GM06990 (cell line): ENCODE measurements around the gene CNGB1.
"Not testable (repeated sequence)": the region's sequence is repeated elsewhere in the genome, so short reads cannot be mapped to it uniquely, and the experiment has no call there.

ENCODE experiments used
- DNase-seq: peaks from one replicate; pipeline ENCODE4 v3.0.0-alpha.2; 2011; ENCODE audit not compliant: insufficient read length; ENCODE audit errors: extremely low read depth
- H3K27me3 ChIP-seq: replicated peaks from 2 replicates; pipeline ENCODE4 v1.6.0; 2011; ENCODE audit warnings: low read length; ENCODE audit not compliant: control insufficient read depth, insufficient read depth
- H3K36me3 ChIP-seq: 2 replicates; pipeline ENCODE4 v1.5.1; 2011; ENCODE audit warnings: low read length; ENCODE audit not compliant: control insufficient read depth, insufficient read depth
- H3K4me3 ChIP-seq: replicated peaks from 2 replicates; pipeline ENCODE4 v1.5.1; 2011; ENCODE audit warnings: low read depth, mild to moderate bottlenecking, control low read depth, low read length
- CTCF ChIP-seq: IDR thresholded peaks from 2 replicates; pipeline ENCODE4 v1.5.1; 2011; ENCODE audit warnings: low read length, control low read depth, mild to moderate bottlenecking, inconsistent platforms; ENCODE audit not compliant: insufficient read depth, poor library complexity, severe bottlenecking

The CNGB1 gene

GRCh38 chr16:57863434-57864160, 107.3 kb downstream of the CNGB1 start:
- H3K36me3 ChIP-seq, result no peaks in the 10 kb centered on the region
- no peak overlapping the region for H3K4me3 ChIP-seq
- no peak for DNase-seq
- TF ChIP-seq CTCF, result peak; percentile 9
- no peaks in the 10 kb centered on the region; the same call in 1 of the 2 replicates for H3K27me3 ChIP-seq

GRCh38 chr16:57862698-57863433, 108.1 kb downstream of the CNGB1 start:
- no peak for TF ChIP-seq CTCF
- Histone ChIP-seq H3K36me3 (no peaks in the 10 kb centered on the region), H3K4me3 (no peak overlapping the region), H3K27me3 (no peaks in the 10 kb centered on the region; the same call in 1 of the 2 replicates)
- no peak for DNase-seq

- Histone ChIP-seq H3K27me3 (no peaks in the 10 kb centered on the region; the same call in 1 of the 2 replicates), H3K36me3 (no peaks in the 10 kb centered on the region), H3K4me3 (no peak overlapping the region)
- no peak for DNase-seq
- TF ChIP-seq CTCF, result peak; percentile 29
Measured at GRCh38 chr16:57859331-57859730, 111.6 kb downstream of the CNGB1 start.

GRCh38 chr16:57858635-57859034, 112.3 kb downstream of the CNGB1 start:
- Histone ChIP-seq H3K27me3 (no peaks in the 10 kb centered on the region; the same call in 1 of the 2 replicates), H3K36me3 (no peaks in the 10 kb centered on the region), H3K4me3 (no peak overlapping the region)
- DNase-seq, result no peak
- no peak for TF ChIP-seq CTCF

GRCh38 chr16:57857991-57858390, 112.9 kb downstream of the CNGB1 start:
- DNase-seq, H3K27me3 ChIP-seq, H3K36me3 ChIP-seq, H3K4me3 ChIP-seq: not testable (repeated sequence)

- TF ChIP-seq CTCF, result no peak
- no peak for DNase-seq
- Histone ChIP-seq H3K36me3 (no peaks in the 10 kb centered on the region), H3K27me3 (no peaks in the 10 kb centered on the region; the same call in 1 of the 2 replicates), H3K4me3 (no peak overlapping the region)
Measured at GRCh38 chr16:57855188-57855587, 115.7 kb downstream of the CNGB1 start.
